Left lung (tissue), 10 donors: Measurements from ENCODE around the gene COL11A2. TPM values are rescaled to one million over a fixed set of nuclear protein-coding genes. Genes with fewer than 3 reads are reported as not detected.
"Not testable (repeated sequence)": the region's sequence is repeated elsewhere in the genome, so short reads cannot be mapped to it uniquely, and the experiment has no call there.

Experiments used
- ATAC-seq: fragments of 200-7000 bp; cut with Tn5 transposase; one replicate; pipeline ENCODE4 v1.9.1; 2020; ENCODE audit warnings: moderate library complexity
- DNase-seq, 4 donors: peaks; one replicate each; pipeline ENCODE4 v3.0.0-alpha.2; 2013 to 2020
- H3K27ac ChIP-seq, 2 donors: fragments of 200-600 bp; sonication (generic) in 1 of 2; one replicate each; pipeline versions ENCODE4 v1.5.0 to v1.8.0; 2020 to 2021
- H3K27me3 ChIP-seq, 2 donors: fragments of 200-600 bp; sonication (generic) in 1 of 2; one replicate each; pipeline versions ENCODE4 v1.5.0 to v1.8.0; 2020 to 2021
- H3K36me3 ChIP-seq, 2 donors: fragments of 200-600 bp; sonication (generic) in 1 of 2; one replicate each; pipeline versions ENCODE4 v1.5.0 to v1.8.0; 2020 to 2021
- H3K4me1 ChIP-seq, 2 donors: fragments of 200-600 bp; one replicate each; pipeline ENCODE4 v1.8.0; 2021
- H3K4me3 ChIP-seq, 2 donors: fragments of 200-600 bp; sonication (generic) in 1 of 2; one replicate each; pipeline versions ENCODE4 v1.5.0 to v1.8.0; 2020 to 2021; ENCODE audit warnings: mild to moderate bottlenecking in 1 of 2
- H3K9me3 ChIP-seq, 2 donors: fragments of 200-600 bp; sonication (generic) in 1 of 2; one replicate each; pipeline versions ENCODE4 v1.5.0 to v1.8.0; 2020 to 2021
- intact Hi-C, 2 donors: fragments of 100-400 bp; cut with DNase I; formaldehyde crosslinking; loops; one replicate each; pipeline versions ENCODE4 v1.11.2 to v1.14.2; 2022
- polyA plus RNA-seq, 6 donors: library from polyadenylated mRNA; unstranded; fragments of 120-200 nt; gene quantifications; one replicate each; pipeline ENCODE4 v1.2.1, GENCODE V29; 2013; ENCODE audit not compliant: insufficient read length in 6 of 6
- total RNA-seq, 2 donors: library from RNA; stranded (reverse); fragmentation: NEBNext Ultra II Directional; extraction: Animal tissue kit (Norgen Biotek cat#: 25700); gene quantifications; one replicate each; pipeline ENCODE4 v1.2.1, GENCODE V29; 2021
- TF ChIP-seq, protein P1 (sequence below), 2 donors: fragments of 200-600 bp; sonication (generic) in 1 of 2; IDR thresholded peaks; one replicate each; pipeline versions ENCODE4 v1.5.0 to v1.8.0; 2021; ENCODE audit warnings: antibody characterized with exemption in 2 of 2
- donor health status: DM: no; HTN: yes; CAD: no.
- donor health status: DM: no; HTN: no; CAD: no.

Gene COL11A2
- total and polyA plus RNA-seq, 8 donors: 0.45 to 9.5 (median 3.6) TPM

DNA sequence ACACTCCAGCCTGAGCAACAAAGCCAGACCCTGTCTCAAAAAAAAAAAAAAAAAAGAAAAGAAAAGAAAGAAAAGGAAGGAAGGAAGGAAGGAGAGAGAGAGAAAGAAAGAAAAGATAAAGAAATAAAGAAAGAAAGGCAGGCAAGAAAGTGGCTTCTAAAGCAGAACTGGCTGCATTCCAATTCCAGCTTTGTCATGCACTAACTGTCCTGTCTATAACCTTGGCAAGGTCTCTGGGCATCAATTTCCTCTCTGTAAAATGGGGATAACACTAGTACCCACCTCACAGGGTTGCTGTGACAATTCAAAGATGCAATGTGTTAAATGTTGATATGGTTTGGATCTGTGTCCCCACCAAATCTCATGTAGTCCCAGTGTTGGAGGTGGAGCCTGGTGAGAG is 44.1 kb upstream of the COL11A2 start:
- H3K27me3 ChIP-seq: peaks cover 0 to 33% of the 10 kb centered on the region in 2 donors
- H3K9me3 ChIP-seq: no peaks in the 10 kb centered on the region
- H3K4me1 ChIP-seq: no peaks in the 10 kb centered on the region
- TF ChIP-seq, protein P1, sequence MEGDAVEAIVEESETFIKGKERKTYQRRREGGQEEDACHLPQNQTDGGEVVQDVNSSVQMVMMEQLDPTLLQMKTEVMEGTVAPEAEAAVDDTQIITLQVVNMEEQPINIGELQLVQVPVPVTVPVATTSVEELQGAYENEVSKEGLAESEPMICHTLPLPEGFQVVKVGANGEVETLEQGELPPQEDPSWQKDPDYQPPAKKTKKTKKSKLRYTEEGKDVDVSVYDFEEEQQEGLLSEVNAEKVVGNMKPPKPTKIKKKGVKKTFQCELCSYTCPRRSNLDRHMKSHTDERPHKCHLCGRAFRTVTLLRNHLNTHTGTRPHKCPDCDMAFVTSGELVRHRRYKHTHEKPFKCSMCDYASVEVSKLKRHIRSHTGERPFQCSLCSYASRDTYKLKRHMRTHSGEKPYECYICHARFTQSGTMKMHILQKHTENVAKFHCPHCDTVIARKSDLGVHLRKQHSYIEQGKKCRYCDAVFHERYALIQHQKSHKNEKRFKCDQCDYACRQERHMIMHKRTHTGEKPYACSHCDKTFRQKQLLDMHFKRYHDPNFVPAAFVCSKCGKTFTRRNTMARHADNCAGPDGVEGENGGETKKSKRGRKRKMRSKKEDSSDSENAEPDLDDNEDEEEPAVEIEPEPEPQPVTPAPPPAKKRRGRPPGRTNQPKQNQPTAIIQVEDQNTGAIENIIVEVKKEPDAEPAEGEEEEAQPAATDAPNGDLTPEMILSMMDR (IDR thresholded peaks at IDR 0.05): no peak
- H3K27ac ChIP-seq: no peak overlapping the region
- DNase-seq (no peak), ATAC-seq (no peak)
- H3K36me3 ChIP-seq: no peaks in the 10 kb centered on the region
- intact Hi-C loops: no loop called here
- H3K4me3 ChIP-seq: no peak overlapping the region

GRCh38 chr6:33235221-33235634 is 43.0 kb upstream of the COL11A2 start:
- Histone ChIP-seq H3K4me1 (no peaks in the 10 kb centered on the region), H3K9me3 (no peaks in the 10 kb centered on the region), H3K36me3 (no peaks in the 10 kb centered on the region), H3K27me3 (peaks cover 0 to 27% of the 10 kb centered on the region in 2 donors), H3K4me3 (no peak overlapping the region), H3K27ac (no peak overlapping the region)
- DNase-seq (peak in 1 of 4 donors; percentile 27), ATAC-seq (no peak)
- intact Hi-C loops: no loop called here
- TF ChIP-seq, protein P1 (IDR thresholded peaks at IDR 0.05): no peak

- peaks cover 11 to 47% of the 10 kb centered on the region in 2 donors for H3K27me3 ChIP-seq
- H3K36me3 ChIP-seq, H3K4me3 ChIP-seq, H3K4me1 ChIP-seq, intact Hi-C loops, DNase-seq, H3K27ac ChIP-seq, ATAC-seq, H3K9me3 ChIP-seq: not testable (repeated sequence)
These were observed 34.3 kb upstream of the COL11A2 start for GRCh38 chr6:33226503-33227120.

DNA sequence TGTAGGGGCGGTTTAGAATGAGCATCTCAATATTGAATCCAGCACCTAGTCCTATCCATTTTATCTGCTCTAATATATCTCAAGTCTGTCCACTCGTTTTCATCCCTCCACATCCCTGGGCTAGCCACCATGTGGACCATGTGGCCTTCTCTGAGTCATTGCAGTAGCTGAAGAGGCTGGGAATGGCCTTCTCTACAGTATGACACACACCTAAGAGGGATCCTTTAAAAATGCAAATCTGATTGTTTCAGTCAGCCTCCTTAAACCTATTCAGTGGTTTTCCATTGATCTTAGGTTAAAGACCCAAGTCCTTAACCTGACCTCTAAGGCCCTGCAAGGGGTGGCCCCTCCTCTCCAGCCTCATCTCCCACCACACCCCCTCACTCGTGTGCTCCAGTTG is 25.4 kb upstream of the COL11A2 start:
- no peaks in the 10 kb centered on the region for H3K9me3 ChIP-seq

GRCh38 chr6:33217246-33217645 is 25.0 kb upstream of the COL11A2 start:
- ATAC-seq: no peak
- H3K27ac ChIP-seq: no peak overlapping the region
- intact Hi-C loops: no loop called here

More for the DNA sequence above, 25.4 kb upstream of the COL11A2 start:
- no peak for DNase-seq
- TF ChIP-seq, protein P1 (IDR thresholded peaks at IDR 0.05): no peak
- peaks cover under 1 to 42% of the 10 kb centered on the region in 2 donors for H3K27me3 ChIP-seq
- H3K4me1 ChIP-seq: peaks cover 3 to 12% of the 10 kb centered on the region in 2 donors
- no peaks in the 10 kb centered on the region for H3K36me3 ChIP-seq
- intact Hi-C loops: no loop called here
- ATAC-seq: no peak
- no peak overlapping the region for H3K4me3 ChIP-seq
- no peak overlapping the region for H3K27ac ChIP-seq

More at GRCh38 chr6:33217246-33217645, 25.0 kb upstream of the COL11A2 start:
- Histone ChIP-seq H3K9me3 (no peaks in the 10 kb centered on the region), H3K36me3 (peaks cover 0 to 3% of the 10 kb centered on the region in 2 donors), H3K4me1 (peaks cover 5 to 16% of the 10 kb centered on the region in 2 donors), H3K27me3 (peaks cover 0 to 39% of the 10 kb centered on the region in 2 donors), H3K4me3 (no peak overlapping the region)
- TF ChIP-seq, protein P1 (IDR thresholded peaks at IDR 0.05): no peak
- no peak for DNase-seq
